Ishikawa (cell line): ENCODE data around the gene GRHPR.

ENCODE experiments used
- CEBPB ChIP-seq: IDR thresholded peaks from 2 replicates; pipeline ENCODE4 v1.6.1; 2012
- FOXM1 ChIP-seq: IDR thresholded peaks from 2 replicates; pipeline ENCODE4 v1.6.1; 2012; ENCODE audit warnings: low read depth, borderline replicate concordance
- RAD21 ChIP-seq: IDR thresholded peaks from 2 replicates; pipeline ENCODE4 v1.6.1; 2012; ENCODE audit warnings: low read depth
- REST ChIP-seq: IDR thresholded peaks from 2 replicates; pipeline ENCODE4 v1.6.1; 2012; ENCODE audit warnings: low read depth, mild to moderate bottlenecking
- TAF1 ChIP-seq: IDR thresholded peaks from 2 replicates; pipeline ENCODE4 v1.6.1; 2012; ENCODE audit warnings: low read depth, mild to moderate bottlenecking
- TEAD4 ChIP-seq: IDR thresholded peaks from 2 replicates; pipeline ENCODE4 v1.6.1; 2012
- YY1 ChIP-seq: IDR thresholded peaks from 2 replicates; pipeline ENCODE4 v1.6.1; 2012; ENCODE audit warnings: low read depth
- ZBTB7A ChIP-seq: IDR thresholded peaks from 2 replicates; pipeline ENCODE4 v1.6.1; 2012; ENCODE audit warnings: low read depth
- TF ChIP-seq, protein P1 (sequence below): IDR thresholded peaks from 2 replicates; pipeline ENCODE4 v1.6.1; 2012

DNA sequence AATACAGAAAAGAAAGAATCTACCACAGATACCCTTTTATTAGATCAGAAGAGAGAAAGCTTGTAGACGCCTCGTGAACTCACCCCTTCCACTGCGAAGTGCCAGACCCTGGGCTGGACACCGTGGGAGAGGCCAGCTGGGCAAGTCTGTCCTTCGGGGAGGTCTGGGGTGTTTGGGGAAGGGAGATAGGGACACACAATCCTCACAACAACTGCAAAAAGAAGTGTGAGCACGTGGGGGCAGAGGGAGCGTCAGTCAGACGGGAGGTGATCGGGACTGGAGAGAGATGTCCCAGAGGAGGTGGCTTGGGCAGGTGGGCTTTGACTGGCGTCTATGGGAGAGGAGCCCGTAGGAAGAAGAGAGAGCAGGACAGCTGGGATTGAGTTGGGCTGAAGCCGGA lies 27.3 kb upstream of the GRHPR start:
- TF ChIP-seq REST (no peak), TAF1 (no peak), FOXM1 (no peak), YY1 (no peak), CEBPB (no peak), RAD21 (no peak), ZBTB7A (no peak), TEAD4 (no peak)
- TF ChIP-seq, protein P1, sequence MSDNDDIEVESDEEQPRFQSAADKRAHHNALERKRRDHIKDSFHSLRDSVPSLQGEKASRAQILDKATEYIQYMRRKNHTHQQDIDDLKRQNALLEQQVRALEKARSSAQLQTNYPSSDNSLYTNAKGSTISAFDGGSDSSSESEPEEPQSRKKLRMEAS: no peak
